ENCODE data around the gene SPATA9.

SPATA9 gene

GRCh38 chr5:95620030-95620869 lies 62.5 kb downstream of the SPATA9 start, which contains the start of gene GPR150:
GPR150 (plus strand) TSS chr5:95620087; CDS start chr5:95620276, 189 bp downstream.
- H3K4me1 ChIP-seq (ENCODE audit: control insufficient read depth, insufficient read depth, low read length) = no peaks in the 10 kb centered on the region
- no peaks in the 10 kb centered on the region for H3K36me3 ChIP-seq (ENCODE audit: control insufficient read depth in 2 of 2, insufficient read depth in 1 of 2, low read length in 2 of 2)
- H3K27ac ChIP-seq (ENCODE audit: extremely low read depth, low read depth, low read length) = peak within 1 kb of the TSS; percentile 50; the same call in 1 of the 2 replicates
- no peaks in the 10 kb centered on the region for H3K9me3 ChIP-seq (ENCODE audit: control insufficient read depth, insufficient read depth, low read depth, low read length)
- POLR2A ChIA-PET = no interaction called here
- no peak for TF ChIP-seq ZNF843 (tag by site-specific recombination; IDR thresholded peaks at IDR 0.05)
- TF ChIP-seq GLIS2 (tag by site-specific recombination; IDR thresholded peaks at IDR 0.05) = no peak
- no peak for TF ChIP-seq RBAK (tag by site-specific recombination; IDR thresholded peaks at IDR 0.05)
- TF ChIP-seq ZNF426 (tag by site-specific recombination; IDR thresholded peaks at IDR 0.05) = no peak
- no peak for TF ChIP-seq ZNF747 (tag by site-specific recombination; IDR thresholded peaks at IDR 0.05)
- TF ChIP-seq ZNF16 (tag by site-specific recombination; IDR thresholded peaks at IDR 0.05; ENCODE audit: low read depth) = no peak
- TF ChIP-seq ZNF658 (tag by site-specific recombination; IDR thresholded peaks at IDR 0.05) = no peak
- no peak for TF ChIP-seq ZNF473 (tag by site-specific recombination; IDR thresholded peaks at IDR 0.05)
- TF ChIP-seq, protein P1, sequence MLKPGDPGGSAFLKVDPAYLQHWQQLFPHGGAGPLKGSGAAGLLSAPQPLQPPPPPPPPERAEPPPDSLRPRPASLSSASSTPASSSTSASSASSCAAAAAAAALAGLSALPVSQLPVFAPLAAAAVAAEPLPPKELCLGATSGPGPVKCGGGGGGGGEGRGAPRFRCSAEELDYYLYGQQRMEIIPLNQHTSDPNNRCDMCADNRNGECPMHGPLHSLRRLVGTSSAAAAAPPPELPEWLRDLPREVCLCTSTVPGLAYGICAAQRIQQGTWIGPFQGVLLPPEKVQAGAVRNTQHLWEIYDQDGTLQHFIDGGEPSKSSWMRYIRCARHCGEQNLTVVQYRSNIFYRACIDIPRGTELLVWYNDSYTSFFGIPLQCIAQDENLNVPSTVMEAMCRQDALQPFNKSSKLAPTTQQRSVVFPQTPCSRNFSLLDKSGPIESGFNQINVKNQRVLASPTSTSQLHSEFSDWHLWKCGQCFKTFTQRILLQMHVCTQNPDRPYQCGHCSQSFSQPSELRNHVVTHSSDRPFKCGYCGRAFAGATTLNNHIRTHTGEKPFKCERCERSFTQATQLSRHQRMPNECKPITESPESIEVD (tag by site-specific recombination; IDR thresholded peaks at IDR 0.05) = no peak
- TF ChIP-seq REST (tag by site-specific recombination; IDR thresholded peaks at IDR 0.05) = no peak
- TF ChIP-seq ZNF394 (tag by site-specific recombination; IDR thresholded peaks at IDR 0.05; ENCODE audit: borderline replicate concordance) = no peak
- no peak for TF ChIP-seq SCRT2 (tag by site-specific recombination; IDR thresholded peaks at IDR 0.05)
- no peak for TF ChIP-seq SALL2 (tag by site-specific recombination; IDR thresholded peaks at IDR 0.05; ENCODE audit: borderline replicate concordance)
- TF ChIP-seq ZNF664 (tag by site-specific recombination; IDR thresholded peaks at IDR 0.05) = no peak
- TF ChIP-seq, protein P2, sequence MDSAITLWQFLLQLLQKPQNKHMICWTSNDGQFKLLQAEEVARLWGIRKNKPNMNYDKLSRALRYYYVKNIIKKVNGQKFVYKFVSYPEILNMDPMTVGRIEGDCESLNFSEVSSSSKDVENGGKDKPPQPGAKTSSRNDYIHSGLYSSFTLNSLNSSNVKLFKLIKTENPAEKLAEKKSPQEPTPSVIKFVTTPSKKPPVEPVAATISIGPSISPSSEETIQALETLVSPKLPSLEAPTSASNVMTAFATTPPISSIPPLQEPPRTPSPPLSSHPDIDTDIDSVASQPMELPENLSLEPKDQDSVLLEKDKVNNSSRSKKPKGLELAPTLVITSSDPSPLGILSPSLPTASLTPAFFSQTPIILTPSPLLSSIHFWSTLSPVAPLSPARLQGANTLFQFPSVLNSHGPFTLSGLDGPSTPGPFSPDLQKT (IDR thresholded peaks at IDR 0.05; ENCODE audit: borderline replicate concordance, low read depth, low read length) = no peak
- TF ChIP-seq ZNF654 (tag by site-specific recombination; IDR thresholded peaks at IDR 0.05; ENCODE audit: low read depth) = no peak
- TF ChIP-seq ZNF48 (tag by site-specific recombination; IDR thresholded peaks at IDR 0.05) = no peak
- peak within 1 kb of the TSS; percentile 32 for H3K4me3 ChIP-seq (ENCODE audit: low read depth, low read length)
- CTCF ChIA-PET = interaction anchor here (0.5 kb wide), 1 partner anchor 229 kb away, joined by 3 read pairs; no protein-coding TSS in a partner anchor

- ChIA-PET CTCF (no interaction called here), POLR2A (no interaction called here)
- no peak overlapping the region for H3K27ac ChIP-seq (ENCODE audit: extremely low read depth, low read depth, low read length)
- no peaks in the 10 kb centered on the region for H3K36me3 ChIP-seq (ENCODE audit: control insufficient read depth in 2 of 2, insufficient read depth in 1 of 2, low read length in 2 of 2)
- no peaks in the 10 kb centered on the region for H3K4me1 ChIP-seq (ENCODE audit: control insufficient read depth, insufficient read depth, low read length)
- no peaks in the 10 kb centered on the region for H3K9me3 ChIP-seq (ENCODE audit: control insufficient read depth, insufficient read depth, low read depth, low read length)
- H3K4me3 ChIP-seq (ENCODE audit: low read depth, low read length) = no peak overlapping the region
- TF ChIP-seq PBX3 (CRISPR knock-in tag; IDR thresholded peaks at IDR 0.05) (no peak), ZNF514 (tag by site-specific recombination; IDR thresholded peaks at IDR 0.05) (no peak), ZNF776 (tag by site-specific recombination; IDR thresholded peaks at IDR 0.05; ENCODE audit: borderline replicate concordance) (no peak), ZNF48 (tag by site-specific recombination; IDR thresholded peaks at IDR 0.05) (no peak), ZNF704 (tag by site-specific recombination; IDR thresholded peaks at IDR 0.05) (no peak), ZNF362 (tag by site-specific recombination; IDR thresholded peaks at IDR 0.05) (no peak), ZNF423 (tag by site-specific recombination; IDR thresholded peaks at IDR 0.05) (no peak), MEIS1 (CRISPR knock-in tag; IDR thresholded peaks at IDR 0.05; ENCODE audit: borderline replicate concordance) (no peak)
These were observed 63.2 kb downstream of the SPATA9 start for GRCh38 chr5:95619514-95620029.
